GM19043 (cell line): ENCODE results near the gene PITPNM3.
"Not testable (repeated sequence)": the region's sequence is repeated elsewhere in the genome, so short reads cannot be mapped to it uniquely, and the experiment has no call there.

Experiments used
- ATAC-seq: cut with Tn5 transposase; IDR thresholded peaks from one replicate; pipeline ENCODE4 v1.9.1; 2021; ENCODE audit warnings: low read depth; ENCODE audit not compliant: unreplicated experiment

PITPNM3 gene

DNA sequence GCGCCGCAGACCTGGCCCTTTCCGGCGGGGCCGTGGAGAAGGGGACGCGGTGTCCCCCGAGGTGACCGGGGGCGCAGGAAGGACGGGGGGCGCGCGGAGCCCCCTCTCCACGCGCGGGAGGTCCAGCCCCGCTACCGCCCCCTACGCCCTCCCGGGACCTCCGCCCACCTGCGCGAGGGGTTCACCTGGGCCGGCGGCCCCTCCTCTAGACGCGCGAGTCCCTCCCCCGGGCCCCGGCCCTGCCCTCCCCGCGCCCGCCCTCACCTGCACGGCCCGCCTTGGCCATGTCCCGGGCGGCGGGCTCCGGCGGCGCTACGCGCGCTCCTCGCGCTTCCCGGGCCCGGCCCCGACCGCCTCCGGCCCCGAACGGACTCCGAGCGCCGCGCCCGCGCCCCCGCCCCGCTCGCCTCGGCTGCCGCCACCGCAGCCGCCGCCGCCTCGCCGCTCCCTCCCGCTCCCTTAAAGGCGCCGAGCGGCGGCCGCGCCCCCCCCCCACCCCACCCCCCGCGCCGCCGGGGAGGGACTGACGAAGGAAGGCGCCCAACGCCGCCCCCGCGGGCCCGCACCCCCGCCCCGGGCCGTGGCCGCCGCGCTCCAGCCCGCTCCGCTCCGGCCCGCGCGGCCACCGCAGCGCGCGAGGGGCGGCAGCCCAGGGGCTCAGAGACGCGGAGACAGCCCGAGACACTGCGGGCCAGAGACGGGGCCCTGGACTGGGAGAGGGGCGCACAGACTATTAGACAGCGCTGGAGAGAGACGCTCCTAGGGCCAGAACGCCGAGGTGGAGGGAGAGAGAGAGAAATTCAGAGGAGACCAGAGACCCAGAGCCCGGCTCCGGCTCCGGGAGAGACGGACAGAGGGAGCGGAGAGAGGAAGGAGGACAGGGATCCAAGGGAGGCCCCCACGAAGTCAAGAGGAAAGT lies at the start of gene PITPNM3:
Gene PITPNM3, minus strand, starts transcription at position 435 of the 919 bp plus-strand sequence. Its CDS starts 149 bp downstream, at position 286.
- no peak for ATAC-seq

DNA sequence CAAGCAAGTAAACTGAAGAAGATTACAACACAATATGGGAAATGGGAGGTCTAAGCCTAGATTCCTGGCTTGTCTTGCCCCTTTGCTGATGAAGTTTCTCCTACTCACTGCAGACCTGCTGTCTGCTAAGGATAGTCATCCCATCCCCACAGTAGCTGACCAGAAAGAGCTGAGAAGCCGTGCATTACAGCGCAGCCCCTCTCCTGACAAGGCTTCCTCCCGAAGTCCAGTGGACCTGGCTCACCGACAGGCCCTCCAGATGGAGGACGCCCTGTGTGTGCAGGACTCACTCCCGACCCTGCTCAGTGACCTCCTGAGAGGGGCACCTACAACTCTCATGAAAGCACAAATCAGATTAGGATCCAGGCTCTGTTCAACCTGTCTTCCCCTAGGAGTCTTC lies 48.8 kb upstream of the PITPNM3 start:
- ATAC-seq = no peak

DNA sequence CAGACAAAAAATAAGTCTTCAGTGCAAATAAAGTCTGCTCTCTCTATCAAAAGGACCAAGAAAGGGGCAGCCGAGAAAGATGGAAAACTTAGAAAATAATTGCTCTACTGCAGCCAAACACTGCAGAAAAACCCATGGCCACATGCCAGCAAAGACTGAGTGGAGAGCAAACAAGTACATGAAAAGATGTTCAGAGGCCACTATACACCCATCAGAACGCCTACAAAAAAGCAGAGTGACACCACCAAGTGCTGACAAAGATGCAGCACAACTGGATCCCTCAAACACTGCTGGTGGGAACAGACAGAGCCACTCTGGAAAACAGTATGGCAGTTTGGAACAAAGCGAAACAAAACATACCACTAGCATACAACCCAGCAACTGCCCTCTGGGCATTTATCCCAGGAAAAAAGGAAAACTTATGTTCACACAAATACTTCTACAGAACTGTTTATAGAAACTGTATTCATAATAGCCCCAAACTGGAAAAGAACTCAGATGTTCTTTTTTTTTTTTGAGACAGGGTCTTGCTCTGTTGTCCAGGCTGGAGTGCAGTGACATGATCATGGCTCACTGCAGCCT lies 47.5 kb upstream of the PITPNM3 start:
- no peak for ATAC-seq

DNA sequence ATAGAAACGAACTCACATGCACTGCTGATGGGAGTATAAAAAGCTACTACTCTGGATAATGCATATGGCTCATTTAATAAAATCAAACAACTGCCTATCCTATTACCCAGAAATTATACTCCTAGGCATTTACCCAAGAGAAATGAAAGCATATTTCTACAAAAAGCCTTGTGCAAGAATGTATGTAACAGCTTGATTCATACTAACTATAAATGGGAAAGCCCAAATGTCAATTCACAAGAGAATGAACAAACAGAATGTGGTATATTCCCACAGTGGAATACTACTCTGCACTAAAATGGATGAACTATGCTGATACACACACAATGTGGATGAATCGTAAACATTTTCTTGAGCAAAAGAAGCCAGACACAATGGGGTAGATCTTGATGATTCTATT lies 45.8 kb upstream of the PITPNM3 start:
- no peak for ATAC-seq

DNA sequence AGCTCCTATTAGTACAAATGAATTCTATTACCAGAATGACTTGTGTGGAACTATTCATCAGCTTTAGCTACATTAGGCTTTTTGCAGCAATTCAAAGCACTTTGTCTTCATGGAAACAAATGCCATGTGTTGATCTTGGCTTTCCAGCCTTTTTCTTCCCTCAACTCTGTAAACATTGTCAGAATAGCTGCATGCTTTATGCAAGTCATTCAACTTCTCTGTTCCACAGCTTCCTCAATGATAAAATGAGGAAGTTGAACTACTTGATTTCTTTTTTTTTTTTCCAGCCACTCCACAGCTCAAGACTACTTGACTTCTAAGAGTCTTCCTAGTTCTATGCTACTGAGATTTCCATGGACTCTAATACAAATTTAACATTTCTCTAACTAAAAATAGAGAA lies 43.0 kb upstream of the PITPNM3 start:
- no peak for ATAC-seq

DNA sequence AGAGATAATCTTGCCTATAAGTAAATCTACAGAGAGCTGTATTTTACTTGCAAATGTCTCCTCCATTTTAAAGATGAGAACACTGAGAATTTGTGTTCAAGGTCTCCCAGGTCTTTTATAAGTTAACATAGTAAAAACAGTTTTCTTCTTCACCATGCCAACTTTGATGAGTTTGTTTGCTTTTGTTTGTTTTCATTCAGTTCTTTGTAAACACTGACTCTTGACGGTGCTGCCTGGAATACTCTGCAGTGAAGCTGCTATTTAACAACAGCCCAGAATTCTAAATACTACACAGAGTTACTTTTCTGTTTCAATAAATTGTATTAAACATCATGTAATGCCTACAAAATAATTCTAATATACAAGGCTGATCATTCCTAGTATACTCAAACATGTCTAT lies 41.4 kb upstream of the PITPNM3 start:
- no peak for ATAC-seq

DNA sequence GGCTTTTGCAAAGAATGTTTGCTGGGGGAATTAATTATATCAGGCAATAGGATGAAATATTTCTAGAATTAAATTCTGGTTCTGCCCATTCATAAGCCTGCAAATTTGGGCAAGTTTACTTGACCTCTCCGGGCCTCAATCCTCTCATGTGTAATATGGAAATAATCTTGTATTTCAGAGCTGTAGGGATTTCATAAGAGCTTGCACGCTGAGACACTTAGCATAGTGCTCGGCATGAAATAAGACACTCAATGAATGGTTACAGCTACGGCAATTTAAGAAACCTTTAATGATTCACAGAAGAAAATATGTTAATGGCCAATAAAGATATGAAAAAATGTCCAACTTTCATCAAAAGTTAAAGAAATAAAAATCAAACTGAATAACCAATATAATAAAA lies 40.6 kb upstream of the PITPNM3 start:
- ATAC-seq = no peak

GRCh38 chr17:6596511-6596910 lies 40.2 kb upstream of the PITPNM3 start:
- no peak for ATAC-seq

DNA sequence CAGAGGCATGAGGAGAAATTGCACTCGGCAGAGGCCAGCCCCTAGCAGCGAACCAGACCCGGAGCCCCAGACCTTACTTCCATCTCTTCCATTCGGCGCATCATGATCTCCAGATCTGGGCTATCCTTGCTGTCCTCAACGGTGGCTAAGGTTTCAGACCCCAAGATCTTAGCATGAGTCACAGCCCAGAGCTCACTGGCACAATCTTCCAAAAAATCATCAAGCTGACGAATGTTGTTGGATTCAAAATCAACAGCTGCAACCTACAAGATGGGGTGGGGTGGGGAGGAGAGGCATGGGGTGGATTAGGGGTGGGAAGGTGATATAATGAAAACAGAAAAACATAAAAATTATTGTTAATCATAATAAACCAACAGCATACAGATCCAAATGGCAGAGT lies 39.7 kb upstream of the PITPNM3 start:
- no peak for ATAC-seq

DNA sequence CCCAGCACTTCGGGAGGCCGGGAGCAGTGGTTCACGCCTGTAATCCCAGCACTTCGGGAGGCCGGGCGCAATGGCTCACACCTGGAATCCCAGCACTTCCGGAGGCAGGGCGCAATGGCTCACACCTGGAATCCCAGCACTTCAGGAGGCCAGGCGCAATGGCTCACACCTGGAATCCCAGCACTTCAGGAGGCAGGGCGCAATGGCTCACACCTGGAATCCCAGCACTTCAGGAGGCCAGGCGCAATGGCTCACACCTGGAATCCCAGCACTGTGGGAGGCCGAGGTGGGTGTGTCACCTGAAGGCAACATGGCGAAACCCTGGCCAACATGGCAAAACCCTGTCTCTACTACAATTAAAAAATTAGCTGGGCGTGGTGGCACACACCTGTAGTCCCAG lies 37.0 kb upstream of the PITPNM3 start:
- not testable (repeated sequence) for ATAC-seq

DNA sequence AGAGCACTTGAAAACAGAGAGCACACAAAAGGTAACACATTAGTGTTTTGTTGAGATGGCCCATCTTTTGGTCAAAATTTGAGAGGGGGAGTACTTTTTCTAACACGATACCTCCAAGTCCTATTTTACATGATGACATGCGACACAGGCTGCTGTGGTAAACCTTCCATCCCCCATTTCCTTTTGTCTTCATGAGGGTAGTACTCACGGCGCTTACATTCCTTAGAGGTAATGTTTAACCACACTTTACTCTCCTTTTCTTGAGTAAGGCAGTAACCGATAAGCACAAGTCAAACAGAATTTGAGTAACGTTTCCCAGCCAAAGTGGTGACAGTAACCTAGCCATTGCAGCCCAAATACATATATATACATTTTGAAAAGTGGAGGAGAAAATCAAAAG lies 35.8 kb upstream of the PITPNM3 start:
- no peak for ATAC-seq

GRCh38 chr17:6591599-6592158 lies 35.3 kb upstream of the PITPNM3 start:
- ATAC-seq = no peak

- no peak for ATAC-seq
Observed at GRCh38 chr17:6589266-6589946, 33.1 kb upstream of the PITPNM3 start.

GRCh38 chr17:6588165-6588564 lies 31.8 kb upstream of the PITPNM3 start:
- ATAC-seq = no peak

- ATAC-seq = no peak
Observed at GRCh38 chr17:6587310-6587709, 31.0 kb upstream of the PITPNM3 start.

GRCh38 chr17:6583411-6583810 lies 27.1 kb upstream of the PITPNM3 start:
- ATAC-seq = no peak

DNA sequence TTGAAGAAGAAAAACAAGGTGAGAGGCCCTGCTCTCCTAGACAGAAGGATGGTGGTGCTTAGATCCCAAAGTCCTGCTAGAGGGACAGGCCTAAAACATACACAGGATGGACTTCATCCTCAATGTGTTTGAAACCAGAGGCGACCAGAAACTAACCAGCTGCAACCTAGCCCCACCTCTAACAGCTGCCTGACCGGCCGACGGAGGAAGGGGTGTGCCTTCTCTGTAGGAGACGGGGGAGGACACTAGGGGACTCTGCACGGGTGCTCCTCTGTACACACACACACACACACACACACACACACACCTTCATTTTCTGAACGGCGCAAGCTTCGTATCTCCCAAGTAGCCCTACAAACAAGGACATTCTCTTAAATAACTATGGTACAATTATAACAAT lies 24.3 kb upstream of the PITPNM3 start:
- no peak for ATAC-seq

- no peak for ATAC-seq
Observed at GRCh38 chr17:6578491-6578890, 22.1 kb upstream of the PITPNM3 start.

DNA sequence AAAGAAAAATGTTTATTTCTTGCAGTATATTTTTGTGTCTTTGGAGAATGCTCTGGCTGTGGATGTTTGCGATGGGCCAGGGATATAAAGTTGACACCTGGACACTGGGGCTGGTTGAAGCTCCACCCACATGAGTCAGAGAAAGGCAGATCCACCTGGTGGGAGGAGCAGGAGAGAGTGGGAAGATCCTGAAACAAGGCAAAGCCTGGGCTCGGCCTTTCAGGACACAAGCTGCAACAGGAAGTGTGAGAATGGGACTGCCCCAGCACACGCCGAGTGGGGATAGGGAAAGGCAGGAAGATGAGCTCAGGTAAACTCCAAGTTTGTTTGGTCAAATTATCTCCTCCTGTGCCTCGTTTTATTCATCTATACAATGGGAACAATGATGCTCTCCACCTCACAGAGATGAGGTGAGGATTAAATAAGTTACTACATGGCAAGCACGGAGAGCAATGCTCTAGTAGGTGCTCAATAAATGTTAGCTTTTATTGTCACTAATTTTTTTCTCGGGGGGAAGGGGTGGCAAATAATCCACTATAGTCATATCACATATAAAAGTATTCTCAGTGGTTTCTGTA lies 21.4 kb upstream of the PITPNM3 start:
- ATAC-seq = no peak

- ATAC-seq = no peak
Observed at GRCh38 chr17:6576038-6576785, 19.9 kb upstream of the PITPNM3 start.
